Left lobe of liver (tissue), 2 donors: ENCODE data around the gene AHCYL1. TPM values are rescaled to one million over a fixed set of nuclear protein-coding genes. Genes with fewer than 3 reads are reported as not detected.
A peak's percentile ranks its signal among the peaks of the same experiment; 100 is the strongest.

ENCODE experiments used
- ATAC-seq: fragments of 200-7000 bp; cut with Tn5 transposase; one replicate; pipeline ENCODE4 v1.9.1; 2020; ENCODE audit warnings: mild to moderate bottlenecking, moderate library complexity
- DNase-seq: peaks from one replicate; pipeline ENCODE4 v3.0.0-alpha.2; 2020; ENCODE audit warnings: low spot score
- total RNA-seq: library from RNA; stranded (reverse); gene quantifications from one replicate; pipeline ENCODE4 v1.2.1, GENCODE V29; 2021
- donor health status: DM: no; HTN: no; CAD: no; lungs with moderate emphysema.
- donor health status: DM: no; HTN: yes; CAD: no.

The AHCYL1 gene
- total RNA-seq, 1 donor from 2014 or later, result 59.9 TPM

DNA sequence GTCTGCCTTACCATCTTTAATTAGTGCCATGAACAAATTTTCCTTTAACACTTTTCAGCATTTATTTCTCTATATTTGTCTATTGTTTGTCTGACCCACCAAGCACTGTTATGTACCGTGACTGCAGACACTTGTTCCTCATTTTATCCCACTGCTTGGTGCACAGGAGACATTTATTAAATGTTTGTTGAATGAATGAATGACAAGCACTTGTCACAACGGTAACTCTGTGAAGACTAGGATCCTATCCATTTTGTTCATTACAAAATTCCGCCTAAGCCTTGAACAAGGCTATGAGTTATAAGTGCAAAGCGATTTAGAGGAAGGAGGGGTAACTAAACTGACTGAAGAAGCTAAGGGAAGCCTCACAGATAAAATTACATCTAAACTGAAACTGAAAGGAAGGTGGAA lies 49.5 kb downstream of the AHCYL1 start:
- DNase-seq, result no peak
- no peak for ATAC-seq

DNA sequence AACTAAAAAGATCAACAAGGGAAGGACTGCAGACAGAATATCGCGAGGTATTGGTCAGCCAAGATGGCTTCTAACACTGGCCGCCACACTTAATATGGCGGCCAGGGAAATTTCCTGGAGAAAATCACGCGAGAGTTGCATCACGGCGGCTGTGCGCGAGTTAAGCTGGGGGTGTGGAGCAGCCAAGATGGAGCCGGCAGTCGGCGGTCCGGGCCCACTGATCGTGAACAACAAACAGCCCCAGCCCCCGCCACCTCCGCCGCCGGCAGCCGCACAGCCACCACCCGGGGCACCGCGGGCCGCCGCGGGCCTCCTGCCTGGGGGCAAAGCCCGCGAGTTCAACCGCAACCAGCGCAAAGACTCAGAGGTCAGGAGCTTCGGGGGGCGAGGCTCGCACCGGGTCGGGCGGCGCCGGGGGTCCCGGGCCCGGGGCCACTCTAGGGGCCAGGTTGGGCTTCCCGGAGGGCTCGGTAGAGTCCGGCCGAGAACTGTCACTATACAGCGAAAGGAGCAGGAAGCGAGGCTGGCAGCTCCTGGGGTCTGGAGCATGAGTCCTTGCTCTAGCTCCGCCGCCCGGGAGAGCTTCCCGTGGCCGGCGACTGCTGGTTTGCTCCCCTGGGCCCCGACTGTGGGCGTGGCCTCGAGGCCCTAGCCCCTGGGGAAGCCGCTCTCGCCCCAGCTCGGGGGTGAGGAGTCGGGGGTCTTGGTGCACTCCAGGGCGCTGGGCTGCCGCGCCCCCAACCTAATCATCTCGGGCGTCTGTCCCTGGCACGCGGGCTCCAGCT lies 50.1 kb downstream of the AHCYL1 start, which contains the start of gene STRIP1:
Gene STRIP1, plus strand, starts transcription at position 174 of the 785 bp plus-strand sequence. Its CDS starts 14 bp downstream, at position 188.
- peak; percentile 94 for DNase-seq
- ATAC-seq, result peak; percentile 91

GRCh38 chr1:110035236-110035752 lies 50.7 kb downstream of the AHCYL1 start:
- no peak for DNase-seq
- ATAC-seq, result peak; percentile 25

DNA sequence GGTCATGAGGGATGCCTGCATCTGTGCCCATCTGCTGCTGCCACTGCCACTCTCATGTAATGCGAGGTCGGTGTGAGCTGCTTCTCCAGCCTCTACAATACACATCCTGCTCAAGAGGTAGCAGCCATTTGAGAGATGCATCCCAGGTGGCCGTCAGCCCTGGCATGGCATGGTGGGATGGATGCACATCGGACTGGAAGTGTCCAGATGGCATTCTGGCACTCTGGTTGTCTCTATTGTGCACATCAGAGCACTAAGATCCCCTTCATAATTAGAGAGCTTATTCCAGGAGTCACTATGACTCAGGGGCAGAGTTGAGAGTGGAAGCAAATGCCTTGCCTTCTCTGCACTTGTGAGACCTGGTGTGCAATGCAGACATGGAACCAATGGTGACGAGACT lies 53.7 kb downstream of the AHCYL1 start:
- ATAC-seq (no peak), DNase-seq (no peak)

DNA sequence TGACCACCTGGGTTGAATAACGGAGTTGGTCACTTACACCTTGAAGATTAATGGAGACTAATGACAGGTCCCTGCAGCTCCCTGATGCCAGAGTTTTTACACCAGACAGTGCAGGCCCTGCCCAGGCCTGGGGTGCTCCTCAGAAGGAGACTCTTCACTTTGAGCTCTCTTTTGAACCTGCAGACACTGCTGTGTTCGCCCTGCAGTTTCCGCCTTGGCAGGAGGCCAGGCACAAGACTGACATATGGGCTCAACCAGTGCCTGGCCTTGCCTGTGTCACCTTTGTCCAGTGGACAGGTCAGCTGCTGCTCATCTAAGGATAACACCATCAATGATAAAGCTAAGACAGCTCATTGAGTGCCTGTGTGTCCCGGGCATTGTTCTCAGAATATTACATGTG lies 55.1 kb downstream of the AHCYL1 start:
- DNase-seq (no peak), ATAC-seq (no peak)

- no peak for DNase-seq
- ATAC-seq, result no peak
These were observed 56.0 kb downstream of the AHCYL1 start for GRCh38 chr1:110040548-110040947.

DNA sequence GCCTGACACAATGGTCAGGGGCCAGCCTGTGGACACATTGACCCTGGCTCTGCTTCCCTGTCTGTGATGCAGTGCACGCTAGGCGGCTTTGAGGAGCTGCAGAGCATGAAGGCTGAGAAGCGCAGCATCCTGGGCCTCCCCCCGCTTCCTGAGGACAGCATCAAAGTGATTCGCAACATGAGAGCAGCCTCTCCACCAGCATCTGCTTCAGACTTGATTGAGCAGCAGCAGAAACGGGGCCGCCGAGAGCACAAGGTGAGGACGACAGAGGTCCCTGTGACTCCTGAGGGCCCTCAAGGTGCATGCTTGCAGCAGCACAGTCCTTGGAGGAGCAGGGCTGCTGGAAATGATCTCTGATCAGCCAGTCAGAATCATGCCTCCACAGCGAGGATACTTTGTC lies 58.5 kb downstream of the AHCYL1 start:
- no peak for DNase-seq
- no peak for ATAC-seq

GRCh38 chr1:110047463-110047862 lies 62.9 kb downstream of the AHCYL1 start:
- DNase-seq (no peak), ATAC-seq (peak; percentile 52)

GRCh38 chr1:110048240-110048639 lies 63.7 kb downstream of the AHCYL1 start:
- no peak for DNase-seq
- ATAC-seq, result peak; percentile 69

DNA sequence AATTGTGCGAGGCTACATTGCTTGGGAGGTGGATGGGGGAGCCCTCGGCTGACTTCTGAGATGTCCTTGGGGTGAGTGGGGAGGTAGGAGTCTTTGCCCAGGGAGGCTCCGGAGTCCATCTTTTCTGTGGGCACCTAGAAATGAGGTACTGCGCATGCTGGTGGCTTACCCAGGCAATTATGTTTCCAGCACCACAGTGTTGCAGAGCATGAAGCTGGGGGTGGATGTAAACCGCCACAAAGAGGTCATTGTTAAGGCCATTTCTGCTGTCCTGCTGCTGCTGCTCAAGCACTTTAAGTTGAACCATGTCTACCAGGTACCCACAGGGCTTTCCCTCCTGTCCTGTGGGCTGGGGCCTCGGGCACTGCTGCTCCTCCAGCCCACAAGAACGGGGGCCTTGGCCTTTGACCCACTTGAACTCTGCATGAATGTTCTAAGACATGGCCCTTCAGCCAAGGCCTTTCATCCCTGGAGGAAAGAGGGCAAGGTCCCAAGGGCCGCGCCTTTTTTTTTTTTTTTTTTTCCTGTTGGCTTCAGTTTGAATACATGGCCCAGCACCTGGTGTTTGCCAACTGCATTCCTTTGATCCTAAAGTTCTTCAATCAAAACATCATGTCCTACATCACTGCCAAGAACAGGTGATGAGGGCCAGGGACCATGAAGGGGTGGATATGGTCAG lies 64.5 kb downstream of the AHCYL1 start:
- ATAC-seq, result no peak
- no peak for DNase-seq

- no peak for ATAC-seq
- no peak for DNase-seq
These were observed 65.4 kb downstream of the AHCYL1 start for GRCh38 chr1:110049801-110050601.

- DNase-seq (no peak), ATAC-seq (no peak)
These were observed 66.2 kb downstream of the AHCYL1 start for GRCh38 chr1:110050602-110051261.

DNA sequence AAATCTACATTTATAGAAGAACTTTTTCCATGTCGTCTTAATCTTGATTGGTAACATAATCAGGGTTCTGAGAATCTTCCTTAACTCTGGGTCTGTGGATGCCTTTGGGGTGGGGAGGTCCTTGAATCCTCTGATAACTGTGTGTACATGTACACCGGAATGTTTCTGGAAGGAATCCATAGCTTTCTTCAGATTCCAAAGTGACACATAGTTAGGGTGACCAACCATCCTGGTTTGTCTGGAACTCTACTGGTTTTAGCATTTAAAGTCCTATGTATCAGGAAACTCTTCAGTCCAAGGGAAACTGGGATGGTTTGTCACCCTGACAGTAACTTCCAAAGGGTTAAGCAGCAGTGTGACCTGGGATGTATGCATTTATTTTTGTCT lies 66.7 kb downstream of the AHCYL1 start:
- DNase-seq, result no peak
- no peak for ATAC-seq

DNA sequence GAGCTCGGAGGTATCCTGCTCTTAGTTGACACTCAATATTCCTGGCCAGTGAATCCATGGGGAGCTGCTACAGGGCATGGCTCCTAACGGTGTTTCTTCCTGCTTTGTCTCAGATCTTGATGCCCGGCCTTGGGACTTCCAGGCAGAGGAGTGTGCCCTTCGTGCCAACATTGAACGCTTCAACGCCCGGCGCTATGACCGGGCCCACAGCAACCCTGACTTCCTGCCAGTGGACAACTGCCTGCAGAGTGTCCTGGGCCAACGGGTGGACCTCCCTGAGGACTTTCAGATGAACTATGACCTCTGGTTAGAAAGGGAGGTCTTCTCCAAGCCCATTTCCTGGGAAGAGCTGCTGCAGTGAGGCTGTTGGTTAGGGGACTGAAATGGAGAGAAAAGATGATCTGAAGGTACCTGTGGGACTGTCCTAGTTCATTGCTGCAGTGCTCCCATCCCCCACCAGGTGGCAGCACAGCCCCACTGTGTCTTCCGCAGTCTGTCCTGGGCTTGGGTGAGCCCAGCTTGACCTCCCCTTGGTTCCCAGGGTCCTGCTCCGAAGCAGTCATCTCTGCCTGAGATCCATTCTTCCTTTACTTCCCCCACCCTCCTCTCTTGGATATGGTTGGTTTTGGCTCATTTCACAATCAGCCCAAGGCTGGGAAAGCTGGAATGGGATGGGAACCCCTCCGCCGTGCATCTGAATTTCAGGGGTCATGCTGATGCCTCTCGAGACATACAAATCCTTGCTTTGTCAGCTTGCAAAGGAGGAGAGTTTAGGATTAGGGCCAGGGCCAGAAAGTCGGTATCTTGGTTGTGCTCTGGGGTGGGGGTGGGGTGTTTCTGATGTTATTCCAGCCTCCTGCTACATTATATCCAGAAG lies 69.2 kb downstream of the AHCYL1 start:
- DNase-seq (peak; percentile 69), ATAC-seq (peak; percentile 91)

GRCh38 chr1:110055493-110056284 lies 71.1 kb downstream of the AHCYL1 start:
- no peak for ATAC-seq
- DNase-seq, result no peak

DNA sequence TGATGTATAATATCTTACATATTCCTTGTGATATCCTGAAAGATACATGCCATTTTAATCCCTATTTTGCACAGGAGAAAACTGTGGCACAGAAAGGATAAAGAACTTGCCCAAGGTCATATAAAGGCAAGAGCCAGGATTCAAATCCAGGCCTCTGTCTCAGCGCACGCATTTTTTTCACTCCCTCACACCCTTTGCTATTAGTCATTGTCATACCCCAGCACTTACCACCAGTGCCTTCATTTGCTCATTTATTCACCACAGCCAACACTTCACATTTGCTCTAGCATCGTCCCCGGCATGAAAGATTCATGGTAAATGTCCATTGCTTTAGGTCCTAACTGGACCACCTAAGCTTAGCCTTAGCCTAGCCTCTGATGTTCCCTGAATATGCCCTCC lies 71.7 kb downstream of the AHCYL1 start:
- ATAC-seq (no peak), DNase-seq (no peak)

GRCh38 chr1:110056776-110057175 lies 72.2 kb downstream of the AHCYL1 start:
- DNase-seq (no peak), ATAC-seq (no peak)

DNA sequence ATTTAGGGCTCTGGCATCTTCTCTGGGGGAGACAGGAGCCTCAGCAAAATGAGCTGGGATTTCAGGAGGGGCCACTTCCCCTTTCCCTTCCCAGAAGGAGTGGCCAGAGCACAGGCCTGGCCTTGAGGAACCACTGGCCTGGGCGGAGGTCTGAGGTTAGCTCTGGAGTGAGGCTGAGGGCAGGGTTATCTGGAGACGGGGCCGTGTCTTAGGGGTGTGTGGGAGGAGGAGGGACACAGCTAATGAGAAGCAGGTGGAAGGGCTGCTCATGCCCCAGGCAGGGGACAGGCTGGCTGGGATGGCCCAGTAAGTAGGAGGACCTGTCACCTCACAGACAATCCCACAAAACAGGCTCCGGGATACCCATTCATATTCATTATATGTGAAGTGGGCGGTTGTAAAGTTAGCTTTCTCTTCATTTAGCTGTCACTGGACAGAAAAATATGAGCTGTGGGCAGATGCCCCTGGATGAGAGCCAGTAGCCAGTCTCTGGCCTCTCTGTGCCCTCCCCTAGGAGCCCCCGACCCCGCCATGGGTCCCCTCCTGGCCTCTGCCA lies 73.5 kb downstream of the AHCYL1 start:
- ATAC-seq (no peak), DNase-seq (no peak)

GRCh38 chr1:110058591-110058990 lies 74.0 kb downstream of the AHCYL1 start:
- ATAC-seq (no peak), DNase-seq (no peak)
